Measurements from ENCODE around the gene SYT2. TPM values are rescaled to one million over a fixed set of nuclear protein-coding genes. Genes with fewer than 3 reads are reported as not detected.

Gene SYT2
- total RNA-seq, 6 donors from 2014 or later: 0.14 TPM; not detected in 5

GRCh38 chr1:202658251-202658759 lies 51.9 kb downstream of the SYT2 start:
- Histone ChIP-seq H3K36me3 (no peaks in the 10 kb centered on the region), H3K4me1 (no peaks in the 10 kb centered on the region), H3K27ac (no peak overlapping the region), H3K27me3 (no peaks in the 10 kb centered on the region), H3K9me3 (no peaks in the 10 kb centered on the region), H3K4me3 (no peak overlapping the region)
- DNase-seq (no peak), ATAC-seq (ENCODE audit: low FRiP score in 2 of 2) (no peak)
- 75 to 86% methylated on average over 8 of the region's 8 CpGs for WGBS, 2 donors
- TF ChIP-seq POLR2A (IDR thresholded peaks at IDR 0.05) (no peak), POLR2AphosphoS5 (IDR thresholded peaks at IDR 0.05) (no peak), CTCF (IDR thresholded peaks at IDR 0.05) (no peak), EP300 (IDR thresholded peaks at IDR 0.05) (no peak)

- ATAC-seq (ENCODE audit: low FRiP score in 2 of 2) (no peak), DNase-seq (no peak)
- Histone ChIP-seq H3K27me3 (no peaks in the 10 kb centered on the region), H3K4me3 (no peak overlapping the region), H3K9me3 (no peaks in the 10 kb centered on the region), H3K4me1 (no peaks in the 10 kb centered on the region), H3K36me3 (no peaks in the 10 kb centered on the region), H3K27ac (no peak overlapping the region)
- TF ChIP-seq POLR2AphosphoS5 (IDR thresholded peaks at IDR 0.05) (no peak), POLR2A (IDR thresholded peaks at IDR 0.05) (no peak), EP300 (IDR thresholded peaks at IDR 0.05) (no peak), CTCF (IDR thresholded peaks at IDR 0.05) (no peak)
- WGBS, 2 donors: 50 to 62% methylated on average over 5 to 7 of the region's 7 CpGs
Measured at GRCh38 chr1:202656951-202657646, 53.2 kb downstream of the SYT2 start.

GRCh38 chr1:202656057-202656456 lies 54.2 kb downstream of the SYT2 start:
- Histone ChIP-seq H3K9me3 (no peaks in the 10 kb centered on the region), H3K27me3 (no peaks in the 10 kb centered on the region), H3K4me3 (no peak overlapping the region), H3K27ac (no peak overlapping the region), H3K4me1 (no peaks in the 10 kb centered on the region), H3K36me3 (no peaks in the 10 kb centered on the region)
- ATAC-seq (ENCODE audit: low FRiP score in 2 of 2): no peak
- DNase-seq: no peak
- WGBS, 2 donors: 60 to 63% methylated on average over 8 to 10 of the region's 10 CpGs
- TF ChIP-seq CTCF (IDR thresholded peaks at IDR 0.05): no peak
- TF ChIP-seq EP300 (IDR thresholded peaks at IDR 0.05): no peak
- TF ChIP-seq POLR2AphosphoS5 (IDR thresholded peaks at IDR 0.05): no peak
- TF ChIP-seq POLR2A (IDR thresholded peaks at IDR 0.05): no peak

- no peaks in the 10 kb centered on the region for H3K27me3 ChIP-seq
Measured at GRCh38 chr1:202654079-202654478, 56.2 kb downstream of the SYT2 start.

More at GRCh38 chr1:202654079-202654478, 56.2 kb downstream of the SYT2 start:
- TF ChIP-seq CTCF (IDR thresholded peaks at IDR 0.05) (no peak), EP300 (IDR thresholded peaks at IDR 0.05) (no peak), POLR2AphosphoS5 (IDR thresholded peaks at IDR 0.05) (no peak), POLR2A (IDR thresholded peaks at IDR 0.05) (no peak)
- DNase-seq: no peak
- Histone ChIP-seq H3K9me3 (no peaks in the 10 kb centered on the region), H3K36me3 (no peaks in the 10 kb centered on the region), H3K27ac (no peak overlapping the region), H3K4me1 (no peaks in the 10 kb centered on the region), H3K4me3 (no peak overlapping the region)
- no peak for ATAC-seq (ENCODE audit: low FRiP score in 2 of 2)
- WGBS, 2 donors: 70 to 80% methylated on average over 6 of the region's 6 CpGs
